Measurements from ENCODE around the gene OIT3.

GRCh38 chr10:72924351-72924750 is 30.8 kb downstream of the OIT3 start:
- TF ChIP-seq POLR2A (IDR thresholded peaks at IDR 0.05; ENCODE audit: low read depth): no peak
- TF ChIP-seq CTCF (IDR thresholded peaks at IDR 0.05): no peak

Data from esophagus muscularis mucosa (tissue), 3 donors.